ENCODE measurements around the gene WDFY3.

WDFY3 gene

DNA sequence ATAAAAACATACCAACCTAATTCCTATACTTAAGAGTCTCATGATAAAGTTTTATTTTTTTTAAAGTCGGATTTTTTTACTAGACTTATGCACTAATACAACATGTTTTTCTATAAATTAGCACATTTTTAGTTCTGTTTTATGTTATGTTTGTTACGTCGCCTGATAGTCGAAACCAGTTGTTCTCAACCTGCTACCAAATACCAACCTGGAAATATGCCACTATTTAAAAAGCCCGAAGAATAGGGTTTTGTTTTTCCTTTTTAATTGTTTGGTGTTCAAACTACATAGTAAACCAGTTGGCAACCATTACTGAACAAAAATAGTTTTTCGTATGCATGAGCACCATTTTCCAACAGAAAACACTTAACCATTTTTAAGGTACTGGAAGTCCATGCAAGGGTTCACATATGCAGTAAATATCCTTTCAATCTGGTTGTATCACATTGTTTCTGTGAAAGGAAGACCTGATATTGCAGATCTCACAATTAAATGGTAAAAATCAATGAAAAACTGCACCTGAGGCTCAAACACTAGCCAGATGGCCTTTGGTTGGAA is 1.4 kb downstream of the WDFY3 start:
- no peak for TF ChIP-seq CTCF (conservative IDR thresholded peaks at IDR 0.05; ENCODE audit: low read length)
- no peak for DNase-seq (ENCODE audit: low read depth)
- H3K4me3 ChIP-seq (ENCODE audit: low read length), result peak overlapping the region; percentile 72

- no peak overlapping the region for H3K4me3 ChIP-seq (ENCODE audit: low read length)
- TF ChIP-seq CTCF (conservative IDR thresholded peaks at IDR 0.05; ENCODE audit: low read length), result no peak
- no peak for DNase-seq (ENCODE audit: low read depth)
Measured at GRCh38 chr4:84962102-84962501, 4.4 kb downstream of the WDFY3 start.

DNA sequence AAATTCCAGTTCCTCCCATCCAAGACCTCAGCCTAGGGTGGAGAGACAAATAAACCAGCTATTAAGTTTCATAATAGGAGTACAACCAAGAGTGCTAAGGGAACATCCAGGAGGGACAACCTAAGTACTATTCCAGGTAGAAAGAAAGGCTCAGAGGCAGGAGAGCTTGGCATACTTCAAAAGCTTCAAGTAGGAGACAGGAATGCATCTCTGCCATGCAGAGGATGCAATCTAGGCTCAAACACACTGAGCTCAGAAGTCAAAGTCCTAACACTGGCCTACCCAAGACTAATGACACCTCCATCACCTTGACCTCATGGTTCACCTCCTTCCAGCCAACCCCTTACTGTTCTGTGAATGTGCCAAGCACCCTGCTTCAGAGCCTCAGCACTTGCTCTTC is 8.1 kb downstream of the WDFY3 start:
- DNase-seq (ENCODE audit: low read depth), result no peak
- no peak for TF ChIP-seq CTCF (conservative IDR thresholded peaks at IDR 0.05; ENCODE audit: low read length)
- H3K4me3 ChIP-seq (ENCODE audit: low read length), result no peak overlapping the region

DNA sequence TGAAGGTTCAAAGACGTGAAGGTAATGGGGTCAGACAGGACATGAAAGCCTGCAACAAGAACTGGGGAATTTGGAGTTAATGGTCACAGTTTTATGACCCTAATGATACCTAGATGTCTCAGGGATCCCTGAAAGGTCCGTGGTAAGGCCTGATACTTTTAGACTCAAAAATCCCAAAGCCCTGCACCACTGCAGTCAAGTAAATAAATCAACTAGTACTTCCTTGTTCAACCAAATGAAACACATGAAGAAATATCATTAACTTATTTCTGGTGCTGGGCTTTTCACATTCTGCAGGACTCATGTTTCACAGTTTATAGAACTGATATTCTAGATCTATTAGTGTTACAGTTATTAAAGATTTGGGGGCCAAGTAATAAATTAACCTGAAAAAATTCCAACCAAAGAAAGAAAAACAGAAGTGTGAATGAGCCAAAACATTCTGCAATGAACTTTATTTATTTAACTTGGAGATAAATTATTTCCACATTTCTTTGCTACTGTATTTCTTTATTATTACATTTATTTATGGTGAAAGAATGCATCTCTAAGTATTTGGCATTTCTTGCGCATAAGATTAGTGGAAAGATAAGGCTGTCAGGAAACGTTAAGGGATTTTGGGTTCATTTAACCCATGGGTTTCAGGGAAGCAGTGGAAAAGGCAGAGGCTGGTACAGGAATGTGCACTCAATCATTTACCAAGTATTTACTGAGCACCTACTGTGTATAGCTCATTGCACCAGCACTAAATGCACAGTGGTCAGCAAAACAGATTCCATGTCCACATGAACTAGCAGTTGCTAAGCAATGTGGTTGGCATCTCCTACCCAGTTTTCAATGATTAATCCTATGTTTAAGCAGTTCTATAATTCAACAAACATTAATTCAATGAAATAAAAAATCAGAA is 8.7 kb downstream of the WDFY3 start:
- TF ChIP-seq CTCF (conservative IDR thresholded peaks at IDR 0.05; ENCODE audit: low read length), result no peak
- H3K4me3 ChIP-seq (ENCODE audit: low read length), result no peak overlapping the region
- no peak for DNase-seq (ENCODE audit: low read depth)

DNA sequence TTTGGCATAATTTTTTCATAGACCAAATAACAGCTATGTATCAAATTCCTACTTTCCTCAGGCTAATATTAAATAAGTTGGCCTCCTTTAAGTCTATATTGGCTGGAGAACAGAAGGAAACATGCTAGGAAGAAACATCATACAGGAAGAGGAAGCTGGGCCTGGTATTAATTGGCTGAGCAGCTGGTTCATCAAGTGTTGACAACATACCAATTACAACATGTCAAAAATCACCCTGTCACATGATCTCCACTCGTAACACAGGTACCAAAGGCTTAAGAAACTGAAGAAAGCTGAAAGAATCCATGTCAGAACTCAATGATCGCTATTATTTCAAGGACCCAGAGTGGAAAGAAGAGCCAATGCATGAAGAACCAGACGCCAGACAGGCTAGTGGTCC is 10.5 kb downstream of the WDFY3 start:
- no peak for DNase-seq (ENCODE audit: low read depth)
- no peak overlapping the region for H3K4me3 ChIP-seq (ENCODE audit: low read length)
- TF ChIP-seq CTCF (conservative IDR thresholded peaks at IDR 0.05; ENCODE audit: low read length), result no peak

GRCh38 chr4:84954982-84955567 is 11.4 kb downstream of the WDFY3 start:
- no peak overlapping the region for H3K4me3 ChIP-seq (ENCODE audit: low read length)
- no peak for DNase-seq (ENCODE audit: low read depth)
- TF ChIP-seq CTCF (conservative IDR thresholded peaks at IDR 0.05; ENCODE audit: low read length), result no peak

All from AG10803 (cell line).